Anterior cingulate cortex (tissue), 58 donors: Measurements from ENCODE around the gene SH2D2A.
"Not testable (repeated sequence)": the region's sequence is repeated elsewhere in the genome, so short reads cannot be mapped to it uniquely, and the experiment has no call there.

Source experiments
- DNase-seq, 58 donors: peaks; one replicate each; lab custom pipeline; 2025; lab: John Stamatoyannopoulos, UW

The SH2D2A gene

GRCh38 chr1:156776942-156777341 lies 39.7 kb downstream of the SH2D2A start:
- peak in 1 of 58 donors; percentile 3 for DNase-seq

DNA sequence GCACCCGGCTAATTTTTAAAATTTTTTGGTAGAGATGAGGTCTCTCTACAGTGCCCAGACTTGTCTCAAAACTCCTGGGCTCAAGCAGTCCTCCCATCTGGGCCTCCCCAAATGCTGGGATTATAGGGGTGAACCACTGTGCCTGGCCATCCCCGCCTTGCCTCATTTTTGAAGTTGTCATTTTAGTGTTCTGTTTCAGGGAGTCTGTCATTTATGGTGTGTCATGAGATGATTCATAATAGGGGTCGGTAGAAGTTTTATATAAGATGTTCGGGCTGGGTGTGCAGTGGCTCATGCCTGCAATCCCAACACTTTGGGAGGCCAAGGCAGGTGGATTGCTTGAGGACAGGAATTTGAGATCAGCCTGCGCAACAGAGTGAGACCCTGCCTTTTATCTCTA lies 40.8 kb downstream of the SH2D2A start:
- no peak for DNase-seq

GRCh38 chr1:156773607-156774006 lies 43.0 kb downstream of the SH2D2A start:
- DNase-seq, result no peak

GRCh38 chr1:156772728-156773497 lies 43.7 kb downstream of the SH2D2A start:
- DNase-seq, result peak in 1 of 58 donors; percentile 4

DNA sequence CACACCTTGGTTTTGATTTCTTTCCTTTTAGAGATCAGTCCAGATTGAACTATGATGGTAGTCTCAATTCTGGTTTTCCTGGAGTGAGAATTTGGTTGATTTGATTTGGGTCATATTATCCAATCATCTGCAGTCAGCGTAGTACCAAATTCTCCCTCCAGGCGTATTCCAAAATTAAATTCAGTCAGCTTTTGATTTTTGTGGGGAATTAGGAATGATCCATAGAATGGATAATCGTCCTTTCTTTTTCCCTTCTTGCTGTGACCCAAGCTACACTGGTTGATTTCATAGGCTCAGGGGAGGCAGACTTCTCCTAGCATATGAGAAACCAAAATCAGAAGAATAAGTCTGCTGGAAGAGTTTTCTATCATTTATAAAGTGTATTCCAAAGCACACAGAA lies 44.4 kb downstream of the SH2D2A start:
- DNase-seq, result no peak

GRCh38 chr1:156768610-156769295 lies 47.9 kb downstream of the SH2D2A start:
- no peak for DNase-seq

GRCh38 chr1:156767879-156768604 lies 48.6 kb downstream of the SH2D2A start:
- DNase-seq, result peak in 11 of 58 donors; percentile 4 to 66 (median 39)

DNA sequence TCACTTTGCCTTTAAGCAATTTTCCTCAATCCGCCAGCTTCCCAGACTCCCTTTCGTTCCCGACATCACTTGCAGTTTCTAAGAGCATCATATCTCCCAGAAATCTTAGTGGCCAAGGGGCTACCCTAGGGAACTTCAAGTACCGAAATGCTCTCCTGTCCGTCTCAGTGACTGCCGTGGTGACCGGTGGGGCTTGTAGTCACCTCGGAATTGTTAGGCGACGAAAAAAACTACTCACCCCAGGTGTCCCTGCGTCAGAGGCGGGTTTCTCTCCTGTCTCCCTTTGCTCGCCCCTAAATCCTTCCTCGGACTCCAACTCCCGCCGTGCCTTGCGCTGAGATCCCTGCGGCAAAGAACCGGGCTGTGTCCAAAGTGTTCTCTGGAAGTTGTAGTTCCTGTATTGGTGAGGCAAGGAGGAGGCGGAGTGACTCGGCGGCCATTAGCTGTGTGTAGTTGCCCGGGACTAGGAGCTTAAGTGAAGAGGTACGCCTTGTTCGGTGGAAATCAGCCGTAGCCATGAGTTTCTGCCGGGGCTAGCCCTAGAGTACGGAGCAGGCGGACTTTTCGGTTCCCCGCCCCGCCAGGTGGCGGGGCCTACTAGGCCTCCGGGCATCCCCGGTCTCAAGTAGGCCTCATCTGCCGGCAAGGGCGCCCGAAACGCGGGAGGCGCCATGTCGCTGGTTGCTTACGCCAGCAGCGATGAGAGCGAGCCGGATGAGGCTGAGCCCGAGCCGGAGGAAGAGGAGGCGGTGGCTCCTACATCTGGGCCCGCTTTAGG lies 49.4 kb downstream of the SH2D2A start, which contains the start of gene PRCC:
Gene PRCC (plus strand): TSS at position 435 of the 778 bp plus-strand sequence. CDS start 237 bp downstream, at position 672.
- peak; percentile 87 to 100 (median 99) for DNase-seq

DNA sequence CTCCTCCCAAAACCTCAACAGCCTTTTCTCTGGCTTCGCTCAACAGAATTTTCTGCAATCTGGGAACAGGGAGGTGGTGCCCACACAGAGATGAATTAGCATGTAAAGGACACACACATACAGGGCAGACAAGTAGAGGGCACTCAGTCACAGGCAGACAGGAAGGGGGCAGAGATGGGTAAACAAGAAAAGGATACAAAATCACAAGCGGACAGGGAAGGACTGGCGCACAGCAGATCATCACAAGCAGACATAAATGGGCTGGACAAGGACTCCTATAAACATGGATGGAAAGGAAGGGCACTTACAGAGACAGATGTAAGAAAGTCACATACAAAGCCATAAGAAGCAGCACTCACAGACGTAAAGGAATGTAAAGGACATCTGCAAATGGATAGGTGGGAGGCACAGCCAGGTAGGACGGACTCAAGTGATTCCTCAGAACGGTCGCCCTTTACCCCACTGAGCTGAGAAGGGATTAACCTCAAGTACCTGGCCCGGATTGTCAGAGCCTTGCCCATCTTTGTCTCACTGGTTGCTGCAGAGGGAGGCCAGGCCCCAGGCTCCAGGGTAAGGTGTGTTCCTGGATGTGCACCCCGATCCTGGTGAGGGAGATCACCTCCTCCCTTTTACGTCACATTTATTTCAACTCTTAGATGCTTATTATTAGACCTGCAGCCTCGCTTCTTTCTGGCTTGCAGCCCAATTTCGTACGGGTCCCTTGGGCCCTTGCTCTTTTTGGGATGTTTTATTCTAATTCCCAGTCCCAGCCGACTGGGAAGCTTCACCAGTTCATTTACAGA lies 50.1 kb downstream of the SH2D2A start:
- peak in 11 of 58 donors; percentile 2 to 77 (median 52) for DNase-seq

DNA sequence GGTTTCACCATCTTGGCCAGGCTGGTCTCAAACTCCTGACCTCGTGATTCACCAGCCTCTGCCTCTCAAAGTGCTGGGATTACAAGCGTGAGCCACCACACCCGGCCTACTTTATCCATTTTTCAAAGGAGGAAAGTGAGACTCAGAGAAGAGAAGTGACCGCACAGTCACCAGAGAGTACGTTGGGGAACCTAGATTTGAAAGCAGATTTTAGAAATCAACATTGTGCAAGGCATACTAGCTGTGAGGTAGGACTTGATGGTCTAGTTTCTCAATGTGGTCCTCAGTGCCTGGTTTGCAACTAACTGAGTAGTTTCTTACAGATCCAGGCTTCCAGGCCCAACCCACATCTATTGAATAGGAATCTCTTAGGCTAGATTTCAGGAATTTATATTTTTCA lies 51.0 kb downstream of the SH2D2A start:
- no peak for DNase-seq

- not testable (repeated sequence) for DNase-seq
Measured at GRCh38 chr1:156765136-156765535, 51.5 kb downstream of the SH2D2A start.

- DNase-seq, result no peak
Measured at GRCh38 chr1:156760796-156761104, 55.9 kb downstream of the SH2D2A start.

- no peak for DNase-seq
Measured at GRCh38 chr1:156760092-156760795, 56.4 kb downstream of the SH2D2A start.

- not testable (repeated sequence) for DNase-seq
Measured at GRCh38 chr1:156757572-156758253, 58.9 kb downstream of the SH2D2A start.

GRCh38 chr1:156756355-156756754 lies 60.3 kb downstream of the SH2D2A start:
- no peak for DNase-seq
